Bronchial epithelial cell (primary cell): ENCODE results near the gene C4orf50. TPM values are rescaled to one million over a fixed set of nuclear protein-coding genes. Genes with fewer than 3 reads are reported as not detected.

Experiments
- DNase-seq: peaks from one replicate; pipeline ENCODE4 v3.0.0-alpha.2; 2010; ENCODE audit warnings: low read depth
- FAIRE-seq: peaks from 2 replicates; lab custom pipeline; 2011; peaks lifted over from hg19 to GRCh38; lab: Jason Lieb, UNC
- H3K27me3 ChIP-seq: 2 replicates; pipeline ENCODE4 v1.5.1; 2011; ENCODE audit warnings: low read length; ENCODE audit not compliant: control insufficient read depth, insufficient read depth
- H3K36me3 ChIP-seq: 2 replicates; pipeline ENCODE4 v1.5.1; 2011; ENCODE audit warnings: low read length; ENCODE audit not compliant: control insufficient read depth, insufficient read depth
- H3K4me3 ChIP-seq: 2 replicates; pipeline ENCODE4 v1.5.1; 2011; ENCODE audit warnings: mild to moderate bottlenecking, low read depth, low read length, control low read depth
- CTCF ChIP-seq: IDR thresholded peaks from 2 replicates; pipeline ENCODE4 v1.5.1; 2011; ENCODE audit warnings: mild to moderate bottlenecking, moderate library complexity, low read length, control low read depth, inconsistent platforms; ENCODE audit not compliant: insufficient read depth, severe bottlenecking
- total RNA-seq: library from RNA; depleted of rRNA; stranded (reverse); fragments of >200 nt; gene quantifications from 2 replicates; pipeline ENCODE4 v1.2.1, GENCODE V29; 2014

The C4orf50 gene
- total RNA-seq, 1 donor from 2014 or later = not detected

DNA sequence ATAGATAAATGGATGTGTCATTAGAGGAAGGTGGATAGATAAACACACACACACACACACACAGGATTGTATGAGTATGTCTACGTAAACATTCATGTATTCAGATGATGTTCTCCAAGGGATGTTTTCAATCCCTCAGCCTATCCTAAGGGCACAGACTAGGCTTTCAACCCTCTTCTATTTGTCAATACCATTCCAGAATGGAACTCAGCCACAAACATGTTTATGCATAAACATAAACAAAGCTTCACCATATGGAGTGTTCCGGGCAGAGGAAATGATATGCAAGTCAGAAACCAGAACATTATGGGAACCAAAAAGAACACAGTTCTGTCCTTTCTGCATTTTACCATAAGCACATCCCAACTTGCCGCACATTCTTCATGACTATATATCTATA, 150.4 kb downstream of the C4orf50 start:
- DNase-seq = no peak
- no peak for TF ChIP-seq CTCF
- Histone ChIP-seq H3K27me3 (no peaks in the 10 kb centered on the region), H3K36me3 (no peaks in the 10 kb centered on the region), H3K4me3 (no peak overlapping the region)
- no peak for FAIRE-seq

DNA sequence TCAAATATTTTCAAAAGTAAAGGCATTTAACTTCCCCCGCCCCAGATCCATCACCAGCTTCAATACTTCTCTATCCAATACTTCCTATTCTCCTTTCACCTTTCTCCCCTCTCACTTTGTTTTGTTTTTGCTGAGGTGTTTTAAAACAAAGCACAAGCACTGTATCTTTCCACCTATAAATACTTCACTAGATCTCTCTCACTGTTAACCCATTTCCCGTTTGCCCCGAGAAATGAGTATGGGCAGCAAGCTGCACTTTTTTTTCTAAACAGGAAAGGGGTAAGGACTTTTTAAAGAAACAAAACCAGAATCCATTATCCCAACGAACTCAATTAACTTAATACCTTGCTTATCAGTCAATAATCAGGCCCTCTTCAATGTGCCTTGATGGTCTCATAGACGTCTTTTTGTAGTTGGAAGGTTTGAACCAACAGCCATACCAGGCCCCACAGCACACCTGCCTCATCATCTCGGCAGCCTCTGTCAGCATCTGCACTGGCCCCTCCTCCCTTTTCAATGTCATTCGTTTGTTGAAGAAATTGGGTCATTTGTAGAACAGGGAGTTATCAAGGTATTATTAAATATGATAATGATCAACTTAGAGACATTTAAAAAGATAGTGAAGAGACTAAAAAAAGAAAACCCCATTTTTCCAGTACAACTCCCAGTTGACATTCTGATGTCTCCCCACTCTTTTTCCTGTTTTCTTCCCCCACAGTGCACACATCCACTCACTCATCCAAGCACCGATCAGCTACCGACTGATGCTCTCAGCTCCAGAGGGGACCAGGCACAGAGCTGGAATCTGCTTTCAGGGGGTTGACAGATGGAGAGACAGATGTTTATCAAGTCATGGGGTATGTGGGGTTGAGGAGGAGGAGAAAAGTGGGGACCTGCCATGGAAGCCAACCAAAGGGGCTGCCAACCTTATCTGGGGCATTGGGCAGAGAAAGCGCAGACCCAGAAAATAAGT, 151.1 kb downstream of the C4orf50 start:
- FAIRE-seq = no peak
- no peak for TF ChIP-seq CTCF
- no peak overlapping the region for H3K4me3 ChIP-seq
- no peak for DNase-seq
- no peaks in the 10 kb centered on the region for H3K36me3 ChIP-seq
- no peaks in the 10 kb centered on the region for H3K27me3 ChIP-seq

DNA sequence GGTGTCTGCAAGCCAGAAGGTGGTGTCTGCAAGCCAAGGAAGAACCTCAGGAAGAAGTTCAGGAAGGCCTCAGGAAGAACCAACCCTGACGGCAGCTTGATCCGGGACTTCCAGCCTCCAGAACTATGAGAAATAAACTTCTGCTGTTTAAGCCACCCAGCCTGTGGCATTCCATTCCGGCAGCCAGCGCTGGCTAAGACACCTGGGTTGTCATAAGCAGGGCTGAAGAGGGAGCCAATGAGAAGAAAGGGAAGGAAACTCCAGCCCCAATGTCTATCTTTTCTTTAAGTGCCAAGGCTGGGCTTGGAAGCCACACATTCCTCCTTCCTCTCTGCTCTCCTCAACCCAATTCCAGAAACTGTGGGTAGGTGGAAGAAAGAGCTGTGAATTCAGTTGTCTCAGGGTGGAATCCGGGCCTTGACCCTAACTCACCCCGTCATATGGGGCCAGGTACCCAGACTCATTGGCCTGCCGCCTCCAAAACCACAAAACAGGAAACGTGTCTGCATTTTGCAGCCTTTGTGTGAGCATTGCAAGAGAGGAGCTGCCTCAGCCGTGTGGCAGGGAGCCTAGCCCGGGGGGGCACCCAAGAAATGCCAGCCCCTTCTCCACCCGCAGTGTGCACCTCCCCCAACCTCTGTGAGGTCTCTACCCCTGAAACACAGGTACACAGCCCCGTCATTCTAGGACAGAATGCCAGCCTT, 152.2 kb downstream of the C4orf50 start:
- H3K27me3 ChIP-seq = no peaks in the 10 kb centered on the region
- TF ChIP-seq CTCF = no peak
- H3K4me3 ChIP-seq = no peak overlapping the region
- FAIRE-seq (peak; percentile 36), DNase-seq (no peak)
- H3K36me3 ChIP-seq = no peaks in the 10 kb centered on the region

- FAIRE-seq (no peak), DNase-seq (peak; percentile 93)
- H3K27me3 ChIP-seq = no peaks in the 10 kb centered on the region
- no peak overlapping the region for H3K4me3 ChIP-seq
- no peak for TF ChIP-seq CTCF
- no peaks in the 10 kb centered on the region for H3K36me3 ChIP-seq
Measured at GRCh38 chr4:5863461-5864113, 154.6 kb downstream of the C4orf50 start.

- DNase-seq (peak; percentile 11), FAIRE-seq (peak; percentile 64)
- Histone ChIP-seq H3K36me3 (no peaks in the 10 kb centered on the region), H3K4me3 (no peak overlapping the region), H3K27me3 (no peaks in the 10 kb centered on the region)
- no peak for TF ChIP-seq CTCF
Measured at GRCh38 chr4:5858020-5858769, 160.0 kb downstream of the C4orf50 start.
